PC-3 (cell line): Measurements from ENCODE around the gene DNM3. TPM values are rescaled to one million over a fixed set of nuclear protein-coding genes. Genes with fewer than 3 reads are reported as not detected.

Experiments used
- ATAC-seq: fragments of 200-7000 bp; cut with Tn5 transposase; 2 replicates; pipeline ENCODE4 v1.9.1; 2020; ENCODE audit warnings: mild to moderate bottlenecking, moderate library complexity
- BruUV-seq: library from RNA; stranded (reverse); fragments of 400-500 nt; replicated peaks from 2 replicates; lab custom pipeline; 2021; lab: Mats Ljungman, UMichigan
- CTCF ChIA-PET: fragments of 300-600 bp; sonication (Branson Sonifier 250); formaldehyde crosslinking; loops from one replicate; lab custom pipeline; 2022; ENCODE audit warnings: antibody characterized with exemption; lab: Charles Lee
- POLR2A ChIA-PET: fragments of 300-600 bp; sonication (Branson Sonifier 250); formaldehyde crosslinking; loops from one replicate; lab custom pipeline; 2022; ENCODE audit warnings: antibody characterized with exemption; ENCODE audit not compliant: unreplicated experiment; lab: Charles Lee
- DNase-seq: peaks from one replicate; pipeline ENCODE4 v3.0.0-alpha.2; 2015
- H2AFZ ChIP-seq: fragments of 300-600 bp; sonication (generic); 2 replicates; pipeline ENCODE4 v1.6.0; 2016; ENCODE audit warnings: antibody characterized with exemption, low read length
- H3F3A ChIP-seq: fragments of 300-600 bp; sonication (generic); one replicate; pipeline ENCODE4 v1.6.0; 2017; ENCODE audit warnings: antibody characterized with exemption, low read length, control low read depth, mild to moderate bottlenecking; ENCODE audit not compliant: unreplicated experiment
- H3K27ac ChIP-seq: fragments of 300-600 bp; sonication (generic); 2 replicates; pipeline ENCODE4 v1.5.1; 2016; ENCODE audit warnings: mild to moderate bottlenecking, low read length
- H3K27me3 ChIP-seq: fragments of 300-600 bp; sonication (generic); 2 replicates; pipeline ENCODE4 v1.6.1; 2016; ENCODE audit warnings: low read length, mixed read lengths
- H3K36me3 ChIP-seq: fragments of 300-600 bp; sonication (generic); 2 replicates; pipeline ENCODE4 v1.6.1; 2016; ENCODE audit warnings: low read depth, mixed run types, low read length, mixed read lengths
- H3K4me1 ChIP-seq: fragments of 300-600 bp; sonication (generic); 2 replicates; pipeline ENCODE4 v1.5.1; 2016; ENCODE audit warnings: low read length; ENCODE audit not compliant: insufficient read depth
- H3K4me2 ChIP-seq: fragments of 300-600 bp; sonication (generic); 2 replicates; pipeline ENCODE4 v1.6.0; 2016; ENCODE audit warnings: low read length
- H3K4me3 ChIP-seq: fragments of 300-600 bp; sonication (generic); 2 replicates; pipeline ENCODE4 v1.5.1; 2016; ENCODE audit warnings: mild to moderate bottlenecking, low read length, mixed read lengths
- H3K79me2 ChIP-seq: fragments of 300-600 bp; sonication (generic); 2 replicates; pipeline ENCODE4 v1.6.1; 2017; ENCODE audit warnings: low read length, mixed read lengths
- H3K9ac ChIP-seq: fragments of 300-600 bp; sonication (generic); 2 replicates; pipeline ENCODE4 v1.6.0; 2016; ENCODE audit warnings: mild to moderate bottlenecking, low read length
- H3K9me2 ChIP-seq: fragments of 300-600 bp; sonication (generic); replicated peaks from 2 replicates; pipeline ENCODE4 v1.6.1; 2016; ENCODE audit warnings: mixed run types, low read length, mixed read lengths
- H3K9me3 ChIP-seq: fragments of 300-600 bp; sonication (generic); 2 replicates; pipeline ENCODE4 v1.6.1; 2016; ENCODE audit warnings: low read length, mixed read lengths
- H4K20me1 ChIP-seq: fragments of 300-600 bp; sonication (generic); 2 replicates; pipeline ENCODE4 v1.6.1; 2016; ENCODE audit warnings: low read length, mixed read lengths
- CTCF ChIP-seq: fragments of 300-600 bp; sonication (generic); conservative IDR thresholded peaks from 2 replicates; pipeline ENCODE4 v1.5.1; 2017; ENCODE audit warnings: antibody characterized with exemption, low read depth, mild to moderate bottlenecking, low read length
- EZH2 ChIP-seq: fragments of 300-600 bp; sonication (generic); IDR thresholded peaks from one replicate; pipeline ENCODE4 v1.6.1; 2017; ENCODE audit warnings: antibody characterized with exemption, mild to moderate bottlenecking, low read length; ENCODE audit not compliant: unreplicated experiment
- EZH2phosphoT487 ChIP-seq: fragments of 300-600 bp; sonication (generic); IDR thresholded peaks from 2 replicates; pipeline ENCODE4 v1.6.1; 2018; ENCODE audit warnings: mild to moderate bottlenecking, antibody characterized with exemption, low read length, borderline replicate concordance
- intact Hi-C: fragments of 100-400 bp; cut with micrococcal nuclease; formaldehyde crosslinking; loops from 2 replicates; pipeline ENCODE4 v1.9.0; 2023
- total RNA-seq: library from RNA; depleted of rRNA; stranded (reverse); fragments of >200 nt; gene quantifications from 2 replicates; pipeline ENCODE4 v1.2.3, GENCODE V29; 2014

The DNM3 gene
- total RNA-seq, 1 experiment from 2014 or later: 0.98 TPM

DNA sequence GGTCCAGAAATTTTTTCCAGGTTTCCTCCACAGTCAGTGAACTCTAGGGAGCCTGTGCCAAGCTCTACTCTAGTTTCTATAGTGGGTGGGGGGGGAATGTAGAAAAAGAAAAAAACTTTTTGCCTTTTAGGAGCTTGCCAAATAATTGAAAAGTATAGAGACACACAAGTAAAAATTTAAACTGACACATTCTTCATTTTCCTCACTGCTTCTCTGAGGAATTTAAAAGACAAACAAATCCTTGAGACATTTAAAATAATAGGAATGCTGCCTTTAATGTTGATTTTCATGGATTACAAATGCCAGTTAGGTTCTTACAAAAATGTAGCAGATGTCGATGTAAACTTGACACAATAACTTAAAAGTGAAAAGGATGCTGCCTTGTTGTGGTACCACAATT lies 241.9 kb downstream of the DNM3 start:
- Histone ChIP-seq H3K4me1 (no peaks in the 10 kb centered on the region), H3K4me3 (no peak overlapping the region), H2AFZ (no peak overlapping the region), H3K36me3 (no peaks in the 10 kb centered on the region), H3K27ac (no peak overlapping the region), H3K9ac (no peak overlapping the region), H3K9me2 (no peaks in the 10 kb centered on the region), H3K79me2 (no peaks in the 10 kb centered on the region), H3K9me3 (no peaks in the 10 kb centered on the region), H3F3A (no peaks in the 10 kb centered on the region), H3K27me3 (no peaks in the 10 kb centered on the region), H4K20me1 (no peaks in the 10 kb centered on the region), H3K4me2 (no peak overlapping the region)
- ChIA-PET CTCF (interaction anchor here (1.1 kb wide), 1 partner anchor 316 kb away, joined by 4 read pairs; no protein-coding TSS in a partner anchor), POLR2A (no interaction called here)
- TF ChIP-seq EZH2 (no peak), CTCF (no peak), EZH2phosphoT487 (no peak)
- DNase-seq (no peak), ATAC-seq (no peak)
- no TSS peak for BruUV-seq
- intact Hi-C loops: no loop called here

- ChIA-PET POLR2A (no interaction called here), CTCF (no interaction called here)
- H3K27me3 ChIP-seq: no peaks in the 10 kb centered on the region
- no peaks in the 10 kb centered on the region for H3K4me1 ChIP-seq
- no peak overlapping the region for H3K27ac ChIP-seq
- H3K79me2 ChIP-seq: no peaks in the 10 kb centered on the region
- no peaks in the 10 kb centered on the region for H3F3A ChIP-seq
- DNase-seq (no peak), ATAC-seq (no peak)
- no peak overlapping the region for H3K4me2 ChIP-seq
- no peaks in the 10 kb centered on the region for H3K9me3 ChIP-seq
- TF ChIP-seq EZH2: no peak
- H2AFZ ChIP-seq: no peak overlapping the region
- intact Hi-C loops: no loop called here
- H3K4me3 ChIP-seq: no peak overlapping the region
- H3K36me3 ChIP-seq: no peaks in the 10 kb centered on the region
- BruUV-seq: no TSS peak
- H3K9ac ChIP-seq: no peak overlapping the region
- no peaks in the 10 kb centered on the region for H4K20me1 ChIP-seq
- no peaks in the 10 kb centered on the region for H3K9me2 ChIP-seq
These were observed 243.6 kb downstream of the DNM3 start for GRCh38 chr1:172084876-172085275.

DNA sequence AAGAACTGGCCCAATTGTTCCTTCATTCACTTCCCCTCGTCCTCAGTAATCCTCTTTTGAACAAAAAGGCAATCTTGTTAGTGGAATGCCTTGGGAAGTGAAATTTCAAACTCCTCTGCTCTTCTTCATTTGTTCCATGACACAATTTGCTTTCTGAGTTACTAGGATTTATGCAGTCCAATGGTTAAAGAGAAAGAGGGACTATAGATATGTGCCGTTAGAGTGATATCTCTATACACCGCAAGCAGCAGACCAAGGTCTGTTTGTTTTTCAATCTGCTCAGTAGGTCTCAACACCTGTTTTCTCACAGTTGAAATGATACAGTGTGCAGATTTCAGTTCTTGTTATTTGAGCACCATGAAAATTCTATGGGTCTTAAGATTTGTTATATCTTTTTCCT lies 244.0 kb downstream of the DNM3 start:
- no peak overlapping the region for H3K4me2 ChIP-seq
- no peak overlapping the region for H3K27ac ChIP-seq
- ChIA-PET POLR2A (no interaction called here), CTCF (no interaction called here)
- no peaks in the 10 kb centered on the region for H3K4me1 ChIP-seq
- no peaks in the 10 kb centered on the region for H3K79me2 ChIP-seq
- ATAC-seq: no peak
- no peaks in the 10 kb centered on the region for H3K36me3 ChIP-seq
- H3K9me2 ChIP-seq: no peaks in the 10 kb centered on the region
- H3K9ac ChIP-seq: no peak overlapping the region
- H4K20me1 ChIP-seq: no peaks in the 10 kb centered on the region
- H3K27me3 ChIP-seq: no peaks in the 10 kb centered on the region
- no peaks in the 10 kb centered on the region for H3F3A ChIP-seq
- no peaks in the 10 kb centered on the region for H3K9me3 ChIP-seq
- intact Hi-C loops: no loop called here
- H3K4me3 ChIP-seq: no peak overlapping the region
- TF ChIP-seq EZH2 (no peak), EZH2phosphoT487 (no peak), CTCF (no peak)
- no peak for DNase-seq
- H2AFZ ChIP-seq: no peak overlapping the region
- BruUV-seq: no TSS peak
